GM23248 (cell line): ENCODE data around the gene CD52. TPM values are rescaled to one million over a fixed set of nuclear protein-coding genes. Genes with fewer than 3 reads are reported as not detected.

Experiments
- DNase-seq: peaks from one replicate; pipeline ENCODE4 v3.0.0-alpha.2; 2015
- H2AFZ ChIP-seq: fragments of 200-600 bp; sonication (generic); 2 replicates; pipeline ENCODE4 v1.6.1; 2016; ENCODE audit warnings: antibody characterized with exemption
- H3F3A ChIP-seq: fragments of 200-600 bp; sonication (generic); 2 replicates; pipeline ENCODE4 v1.6.1; 2016; ENCODE audit warnings: mild to moderate bottlenecking, antibody characterized with exemption, mixed run types; ENCODE audit not compliant: insufficient read depth
- H3K27ac ChIP-seq: fragments of 200-600 bp; sonication (generic); 2 replicates; pipeline ENCODE4 v1.5.1; 2016; ENCODE audit warnings: mild to moderate bottlenecking
- H3K27me3 ChIP-seq: fragments of 200-600 bp; sonication (generic); replicated peaks from 2 replicates; pipeline ENCODE4 v1.6.1; 2016; ENCODE audit warnings: mild to moderate bottlenecking; ENCODE audit not compliant: insufficient read depth
- H3K36me3 ChIP-seq: fragments of 200-600 bp; sonication (generic); 2 replicates; pipeline ENCODE4 v1.6.1; 2016; ENCODE audit warnings: low read depth, mild to moderate bottlenecking
- H3K4me1 ChIP-seq: fragments of 200-600 bp; sonication (generic); 2 replicates; pipeline ENCODE4 v1.6.1; 2016; ENCODE audit warnings: mild to moderate bottlenecking; ENCODE audit not compliant: insufficient read depth
- H3K4me2 ChIP-seq: fragments of 200-600 bp; sonication (generic); one replicate; pipeline ENCODE4 v1.6.1; 2016; ENCODE audit warnings: mild to moderate bottlenecking; ENCODE audit not compliant: unreplicated experiment
- H3K4me3 ChIP-seq: fragments of 200-600 bp; sonication (generic); 2 replicates; pipeline ENCODE4 v1.5.1; 2016; ENCODE audit warnings: mild to moderate bottlenecking
- H3K79me2 ChIP-seq: fragments of 200-600 bp; sonication (generic); 2 replicates; pipeline ENCODE4 v1.6.1; 2016; ENCODE audit warnings: mild to moderate bottlenecking; ENCODE audit not compliant: insufficient read depth
- H3K9ac ChIP-seq: fragments of 200-600 bp; sonication (generic); 2 replicates; pipeline ENCODE4 v1.6.1; 2016; ENCODE audit warnings: mild to moderate bottlenecking
- H3K9me2 ChIP-seq: fragments of 200-600 bp; sonication (generic); 2 replicates; pipeline ENCODE4 v1.6.1; 2016; ENCODE audit warnings: mixed run types, mild to moderate bottlenecking, moderate library complexity; ENCODE audit not compliant: insufficient read depth
- H3K9me3 ChIP-seq: fragments of 200-600 bp; sonication (generic); one replicate; pipeline ENCODE4 v1.6.1; 2017; ENCODE audit warnings: low read depth
- H4K20me1 ChIP-seq: fragments of 200-600 bp; sonication (generic); 2 replicates; pipeline ENCODE4 v1.6.0; 2016; ENCODE audit not compliant: insufficient read depth
- EZH2 ChIP-seq: fragments of 200-600 bp; sonication (generic); IDR thresholded peaks from 2 replicates; pipeline ENCODE4 v1.6.1; 2018; ENCODE audit warnings: antibody characterized with exemption, mild to moderate bottlenecking; ENCODE audit not compliant: insufficient read depth, poor library complexity, severe bottlenecking
- EZH2phosphoT487 ChIP-seq: fragments of 200-600 bp; sonication (generic); IDR thresholded peaks from 2 replicates; pipeline ENCODE4 v1.6.1; 2018; ENCODE audit warnings: antibody characterized with exemption, moderate library complexity, mild to moderate bottlenecking, low read depth; ENCODE audit not compliant: insufficient read depth
- WGBS, 2 experiments: methylation state at CpG; one replicate each; pipeline ENCODE4 v1.1.6; 2015 to 2017; ENCODE audit warnings: low lambda C conversion rate in 2 of 2, low coverage in 1 of 2; ENCODE audit errors: missing lambda C conversion rate in 2 of 2; 5-methylcytosine and 5-hydroxymethylcytosine counted together
- in situ Hi-C: fragments of 300-500 bp; cut with MboI; formaldehyde crosslinking; loops from 2 replicates; pipeline ENCODE4 v1.15.0; 2020
- polyA plus RNA-seq: library from polyadenylated mRNA; unstranded; fragments of >200 nt; fragmentation: Nextera tagmentation; extraction: Ambion mirVana; gene quantifications from 2 replicates; pipeline ENCODE4 v1.2.1, GENCODE V29; 2016
- total RNA-seq: library from RNA; depleted of rRNA; stranded (reverse); fragments of >200 nt; shearing (Covaris generic); gene quantifications from 2 replicates; pipeline ENCODE4 v1.2.3, GENCODE V29; 2014

Gene CD52
- total and polyA plus RNA-seq, 2 experiments from 2014 or later, result not detected

- Histone ChIP-seq H3K4me2 (no peak overlapping the region), H3K9me3 (no peaks in the 10 kb centered on the region), H3K9me2 (no peaks in the 10 kb centered on the region)
Measured at GRCh38 chr1:26300578-26301275, 17.0 kb upstream of the CD52 start.

GRCh38 chr1:26302733-26303405 lies 14.9 kb upstream of the CD52 start:
- Histone ChIP-seq H3K9me2 (no peaks in the 10 kb centered on the region), H3K27ac (peak overlapping the region; percentile 36), H3K4me1 (peaks cover 10% of the 10 kb centered on the region), H3K27me3 (no peaks in the 10 kb centered on the region), H3K79me2 (no peaks in the 10 kb centered on the region), H3K36me3 (no peaks in the 10 kb centered on the region), H4K20me1 (no peaks in the 10 kb centered on the region), H3K9ac (0 out of 2 replicates have a peak overlapping the region, but pooled peaks have one; percentile 3), H3K4me3 (no peak overlapping the region), H3F3A (peaks cover 16% of the 10 kb centered on the region), H3K9me3 (no peaks in the 10 kb centered on the region), H2AFZ (peak overlapping the region; percentile 33), H3K4me2 (no peak overlapping the region)
- TF ChIP-seq EZH2 (no peak), EZH2phosphoT487 (no peak)
- WGBS, 2 experiments, result 40 to 45% methylated on average over 8 of the region's 8 CpGs
- in situ Hi-C loops, result no loop called here
- peak; percentile 72 for DNase-seq

More at GRCh38 chr1:26300578-26301275, 17.0 kb upstream of the CD52 start:
- 84 to 91% methylated on average over 10 to 11 of the region's 11 CpGs for WGBS, 2 experiments
- Histone ChIP-seq H3K4me1 (peaks cover 10% of the 10 kb centered on the region), H3K9ac (no peak overlapping the region), H3K27me3 (no peaks in the 10 kb centered on the region), H3K4me3 (no peak overlapping the region), H3F3A (peaks cover 10% of the 10 kb centered on the region), H3K79me2 (no peaks in the 10 kb centered on the region), H3K27ac (no peak overlapping the region), H3K36me3 (no peaks in the 10 kb centered on the region), H4K20me1 (no peaks in the 10 kb centered on the region), H2AFZ (no peak overlapping the region)
- no peak for DNase-seq
- in situ Hi-C loops, result no loop called here
- TF ChIP-seq EZH2 (no peak), EZH2phosphoT487 (no peak)

DNA sequence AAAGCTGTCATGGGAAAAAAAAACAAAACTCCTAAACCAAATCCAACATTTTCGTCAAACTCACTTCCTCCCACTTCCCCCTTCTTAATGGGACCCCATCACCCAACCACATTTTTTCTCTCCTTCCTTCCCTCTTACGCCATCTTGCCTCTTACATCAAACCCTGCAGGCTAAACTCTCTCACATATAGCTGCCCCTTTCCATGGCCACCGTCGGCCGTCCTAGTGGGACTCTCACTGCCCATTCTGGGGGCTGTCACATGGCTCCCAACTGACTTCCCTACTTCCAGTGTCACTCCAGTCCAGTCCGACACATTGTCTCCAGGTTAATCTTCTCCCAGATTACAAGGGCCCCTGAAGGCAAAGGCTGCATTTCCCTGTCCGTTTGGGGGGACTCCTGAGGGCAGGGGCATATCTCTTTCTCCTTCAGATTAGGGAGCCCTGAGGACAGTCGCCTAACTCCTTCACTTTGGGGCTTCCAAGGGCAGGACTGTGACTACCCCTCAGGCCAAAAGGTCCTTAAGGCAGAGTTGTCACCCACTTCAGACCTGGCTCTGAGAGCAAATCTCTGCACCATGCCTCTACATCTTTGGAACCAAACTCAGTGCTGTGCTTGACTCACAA lies 12.0 kb upstream of the CD52 start:
- Histone ChIP-seq H4K20me1 (no peaks in the 10 kb centered on the region), H3K9me3 (no peaks in the 10 kb centered on the region), H3K79me2 (no peaks in the 10 kb centered on the region), H3K27me3 (no peaks in the 10 kb centered on the region), H3K36me3 (no peaks in the 10 kb centered on the region), H3K27ac (peak overlapping the region; percentile 27), H3K4me1 (peaks cover 10% of the 10 kb centered on the region), H3F3A (peaks cover 16% of the 10 kb centered on the region), H3K4me2 (peak overlapping the region; percentile 93), H2AFZ (peak overlapping the region; percentile 95), H3K4me3 (peak overlapping the region; percentile 85), H3K9me2 (no peaks in the 10 kb centered on the region), H3K9ac (peak overlapping the region; percentile 86)
- in situ Hi-C loops, result no loop called here
- DNase-seq, result no peak
- TF ChIP-seq EZH2 (no peak), EZH2phosphoT487 (no peak)
- 52 to 54% methylated on average over 8 of the region's 8 CpGs for WGBS, 2 experiments

GRCh38 chr1:26306290-26307229 lies 11.2 kb upstream of the CD52 start, which contains the start of gene UBXN11:
TSS of gene UBXN11 (minus strand) at chr1:26306636. CDS start at chr1:26302883, 3,753 bp downstream.
- Histone ChIP-seq H3K9ac (peak within 1 kb of the TSS; percentile 86), H3K9me2 (no peaks in the 10 kb centered on the region), H3K27me3 (no peaks in the 10 kb centered on the region), H3K79me2 (no peaks in the 10 kb centered on the region), H3K27ac (peak within 1 kb of the TSS; percentile 27), H3K9me3 (no peaks in the 10 kb centered on the region), H3K4me2 (peak within 1 kb of the TSS; percentile 93), H3K4me1 (peaks cover 10% of the 10 kb centered on the region), H3K36me3 (no peaks in the 10 kb centered on the region), H4K20me1 (no peaks in the 10 kb centered on the region), H3K4me3 (peak within 1 kb of the TSS; percentile 85), H2AFZ (peak within 1 kb of the TSS; percentile 95), H3F3A (peaks cover 16% of the 10 kb centered on the region)
- no peak for TF ChIP-seq EZH2
- TF ChIP-seq EZH2phosphoT487, result no peak
- 1 to 2% methylated on average over 48 to 51 of the region's 51 CpGs for WGBS, 2 experiments
- peak; percentile 95 for DNase-seq
- in situ Hi-C loops, result no loop called here
